ENCODE data around the gene GMDS.
"Not testable (repeated sequence)": the region's sequence is repeated elsewhere in the genome, so short reads cannot be mapped to it uniquely, and the experiment has no call there.

The GMDS gene

DNA sequence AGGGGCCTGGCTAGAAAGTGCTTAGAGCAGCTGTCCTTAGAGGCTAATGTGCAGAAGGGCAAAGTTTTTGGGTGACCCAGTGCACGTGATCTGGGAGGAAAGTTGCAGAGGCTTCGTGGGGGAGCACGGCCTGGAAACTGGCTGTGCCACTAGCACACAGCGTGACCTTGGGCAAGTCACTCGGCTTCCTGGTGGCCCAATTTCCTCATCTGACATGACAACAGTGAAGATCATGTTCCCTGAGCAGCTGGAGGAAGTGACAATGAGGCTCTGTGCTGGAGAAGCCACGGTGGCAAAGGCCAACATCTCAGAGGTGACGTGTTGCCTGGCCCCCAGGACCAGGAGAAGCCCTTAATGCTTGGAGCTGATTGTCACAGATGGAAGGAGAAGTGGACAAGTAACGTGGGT lies 536.2 kb downstream of the GMDS start:
- in situ Hi-C loops (cut with MboI; ENCODE audit: low pct_unique_long_range_greater_than_20kb, low sequenced_read_pairs): no loop called here
- peak; percentile 7 for DNase-seq

DNA sequence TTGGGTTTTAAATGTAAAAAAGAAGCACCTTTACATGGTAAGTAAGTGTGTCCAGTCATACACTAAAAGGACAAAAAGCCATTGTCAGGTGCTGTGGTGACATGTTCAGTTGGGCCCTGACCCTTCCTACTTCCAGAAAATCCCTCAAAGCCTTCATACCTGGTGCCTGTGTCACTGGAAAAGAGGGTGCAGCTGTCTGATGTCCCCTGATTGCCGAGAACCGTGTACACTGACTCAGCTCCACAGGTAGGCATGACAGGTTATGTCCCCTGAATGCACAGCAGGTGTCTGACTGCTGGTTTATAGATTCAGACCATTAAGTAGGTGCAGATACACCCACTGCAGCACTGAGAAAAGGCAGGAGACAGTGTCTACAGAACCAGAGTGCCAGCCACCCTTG lies 536.6 kb downstream of the GMDS start:
- no peak for DNase-seq
- in situ Hi-C loops (cut with MboI; ENCODE audit: low pct_unique_long_range_greater_than_20kb, low sequenced_read_pairs): no loop called here

DNA sequence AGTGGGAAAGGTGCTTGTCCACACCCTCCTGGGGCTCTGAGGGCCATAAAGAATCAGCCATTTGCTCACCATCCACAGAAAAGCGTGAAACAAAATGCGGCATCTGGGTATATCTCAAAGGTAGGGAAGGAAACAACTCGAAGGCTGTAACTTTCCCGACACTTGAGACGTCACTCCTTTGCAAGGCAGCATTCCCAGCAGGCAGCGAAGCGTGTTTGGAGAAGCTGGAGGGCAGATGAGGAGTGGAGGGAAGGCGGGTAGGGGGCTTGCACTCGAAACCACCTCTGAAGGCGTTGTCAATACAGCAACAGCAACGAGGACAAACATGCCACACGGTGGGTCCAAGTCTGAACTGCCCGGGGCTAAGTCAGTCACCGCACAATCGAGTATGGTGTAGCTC lies 537.3 kb downstream of the GMDS start:
- no peak for DNase-seq
- in situ Hi-C loops (cut with MboI; ENCODE audit: low pct_unique_long_range_greater_than_20kb, low sequenced_read_pairs): no loop called here

DNA sequence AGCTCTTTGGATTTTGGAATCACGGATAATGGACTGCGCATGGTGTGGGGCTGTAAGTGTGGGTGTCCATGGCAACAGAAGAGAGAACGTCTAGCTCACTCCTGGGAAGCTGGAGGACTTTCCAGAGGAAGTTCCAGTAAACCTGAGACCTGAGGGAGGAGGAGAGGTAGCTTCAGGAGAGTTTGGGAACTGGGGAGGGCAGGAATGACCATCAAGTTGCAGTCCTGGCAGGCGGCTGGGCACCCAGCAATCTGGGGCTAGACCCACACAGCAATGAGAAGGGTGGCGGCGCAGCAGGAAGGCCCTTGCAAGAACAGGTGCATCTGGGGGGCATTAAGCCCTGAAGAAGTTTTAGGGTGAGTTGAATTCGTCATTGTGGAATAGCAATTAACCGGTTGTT lies 539.8 kb downstream of the GMDS start:
- DNase-seq: no peak
- in situ Hi-C loops (cut with MboI; ENCODE audit: low pct_unique_long_range_greater_than_20kb, low sequenced_read_pairs): no loop called here

DNA sequence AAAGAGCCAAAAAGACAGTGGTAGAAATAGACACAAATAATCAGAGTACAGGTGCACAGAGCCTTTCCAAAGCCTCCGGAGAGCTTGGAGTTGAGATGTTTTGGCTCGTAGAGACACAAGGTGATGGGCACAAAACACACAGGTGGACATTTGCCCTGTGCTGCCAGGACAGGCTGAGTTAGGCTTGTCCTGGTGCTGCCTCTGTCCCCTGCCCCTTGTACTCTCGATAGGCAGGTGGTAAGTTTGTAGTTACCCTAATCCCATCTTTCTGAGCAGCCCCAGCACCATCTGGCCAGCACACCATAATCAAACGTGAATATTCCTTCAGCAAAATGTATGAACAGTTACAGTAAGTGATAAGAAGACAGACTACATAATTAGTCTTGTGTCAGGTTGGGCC lies 540.2 kb downstream of the GMDS start:
- in situ Hi-C loops (cut with MboI; ENCODE audit: low pct_unique_long_range_greater_than_20kb, low sequenced_read_pairs): no loop called here
- DNase-seq: no peak

DNA sequence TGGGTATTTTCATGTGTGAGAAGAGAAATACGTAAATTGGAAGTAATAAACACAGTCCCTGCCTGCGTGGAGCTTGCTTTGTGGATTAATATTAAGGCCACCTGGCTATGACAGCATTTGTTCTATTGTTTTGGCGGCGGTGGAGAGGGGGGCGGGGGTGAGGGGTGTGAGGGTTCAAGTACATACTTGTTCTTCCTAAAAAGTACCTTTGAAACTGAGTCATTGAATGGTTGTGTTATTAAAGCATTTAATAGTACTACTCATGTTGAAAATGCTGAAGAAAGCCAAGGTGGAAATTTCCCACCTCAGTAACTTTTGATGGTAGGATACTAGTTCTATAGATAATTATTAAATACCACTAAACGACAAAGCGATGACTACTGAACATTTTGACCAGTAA lies 540.7 kb downstream of the GMDS start:
- in situ Hi-C loops (cut with MboI; ENCODE audit: low pct_unique_long_range_greater_than_20kb, low sequenced_read_pairs): no loop called here
- no peak for DNase-seq

DNA sequence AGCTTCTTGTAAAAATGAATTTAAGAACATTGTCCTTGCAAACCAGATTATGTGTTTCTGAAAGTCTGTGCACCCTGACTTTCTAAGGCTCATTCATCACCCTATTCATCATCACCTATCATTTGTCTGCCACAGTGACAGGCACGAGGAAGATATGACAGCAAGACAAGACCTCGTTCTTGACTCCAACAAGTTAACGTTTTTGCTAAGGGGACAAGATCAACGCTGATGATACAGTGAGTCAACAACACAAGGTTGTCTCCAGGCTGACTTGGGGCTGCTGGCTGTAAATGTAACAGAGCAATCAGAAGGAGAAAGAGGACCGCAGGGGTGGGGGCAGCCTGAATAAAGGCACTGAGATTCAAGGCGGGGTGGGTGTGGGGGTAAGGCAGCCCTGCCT lies 541.5 kb downstream of the GMDS start:
- in situ Hi-C loops (cut with MboI; ENCODE audit: low pct_unique_long_range_greater_than_20kb, low sequenced_read_pairs): no loop called here
- no peak for DNase-seq

DNA sequence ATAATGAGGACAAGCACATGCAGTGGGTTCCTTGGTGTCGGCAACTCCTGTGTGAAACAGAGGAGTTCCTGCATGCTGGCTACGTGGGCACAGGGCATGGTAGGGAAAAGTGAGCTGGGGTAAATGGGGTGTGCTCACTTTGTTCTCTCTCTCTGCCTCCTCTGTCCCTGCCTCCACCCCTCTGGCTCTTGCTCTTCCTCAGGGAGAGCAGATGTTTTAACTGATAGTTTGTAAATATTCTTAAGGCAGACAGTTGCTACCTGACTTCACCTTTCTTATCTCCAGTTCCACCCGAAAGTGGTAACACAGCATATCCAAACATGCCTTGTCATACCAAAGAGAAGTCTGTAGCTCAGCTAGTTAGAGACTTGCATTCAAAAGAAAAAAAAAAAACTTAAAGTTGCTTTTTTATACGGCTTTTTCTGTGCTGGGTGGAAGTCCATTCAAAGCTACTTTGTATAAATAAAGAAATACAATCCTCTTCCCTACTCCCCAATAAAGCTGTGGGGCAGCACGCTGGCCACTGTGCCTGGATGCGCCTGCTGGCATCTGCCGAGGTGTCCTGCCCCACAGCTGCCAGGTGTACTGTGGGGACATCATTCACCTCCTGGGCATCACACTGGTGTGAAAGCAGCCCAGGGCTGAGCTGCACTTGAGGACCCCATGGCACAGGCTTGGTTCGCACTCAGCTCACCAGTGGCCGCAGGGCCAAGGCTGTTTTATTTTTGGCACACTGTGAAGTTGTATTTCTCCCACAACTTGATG lies 542.1 kb downstream of the GMDS start:
- in situ Hi-C loops (cut with MboI; ENCODE audit: low pct_unique_long_range_greater_than_20kb, low sequenced_read_pairs): no loop called here
- no peak for DNase-seq

DNA sequence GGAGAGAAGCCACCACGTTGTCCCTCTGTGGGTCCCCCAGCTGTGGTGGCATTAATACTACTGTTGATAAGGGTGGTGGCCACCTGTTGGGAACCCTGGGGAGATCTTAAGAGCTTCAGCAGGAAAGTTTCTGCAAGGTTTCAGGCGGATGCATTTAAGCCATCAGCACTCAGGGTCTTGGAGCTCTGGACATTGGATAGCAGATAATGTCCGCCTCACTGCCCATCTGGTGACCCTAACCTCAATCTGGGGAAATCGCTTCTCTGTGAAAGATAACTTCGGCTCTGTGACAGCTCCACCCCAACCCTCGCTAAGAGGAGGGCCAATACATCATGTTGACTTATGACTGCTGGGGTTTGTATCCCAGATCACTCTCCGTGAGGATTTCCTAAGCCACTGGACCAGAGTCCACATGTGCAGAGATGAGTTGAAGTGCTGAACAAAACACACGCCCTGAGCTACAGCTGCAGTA lies 542.8 kb downstream of the GMDS start:
- in situ Hi-C loops (cut with MboI; ENCODE audit: low pct_unique_long_range_greater_than_20kb, low sequenced_read_pairs): no loop called here

DNA sequence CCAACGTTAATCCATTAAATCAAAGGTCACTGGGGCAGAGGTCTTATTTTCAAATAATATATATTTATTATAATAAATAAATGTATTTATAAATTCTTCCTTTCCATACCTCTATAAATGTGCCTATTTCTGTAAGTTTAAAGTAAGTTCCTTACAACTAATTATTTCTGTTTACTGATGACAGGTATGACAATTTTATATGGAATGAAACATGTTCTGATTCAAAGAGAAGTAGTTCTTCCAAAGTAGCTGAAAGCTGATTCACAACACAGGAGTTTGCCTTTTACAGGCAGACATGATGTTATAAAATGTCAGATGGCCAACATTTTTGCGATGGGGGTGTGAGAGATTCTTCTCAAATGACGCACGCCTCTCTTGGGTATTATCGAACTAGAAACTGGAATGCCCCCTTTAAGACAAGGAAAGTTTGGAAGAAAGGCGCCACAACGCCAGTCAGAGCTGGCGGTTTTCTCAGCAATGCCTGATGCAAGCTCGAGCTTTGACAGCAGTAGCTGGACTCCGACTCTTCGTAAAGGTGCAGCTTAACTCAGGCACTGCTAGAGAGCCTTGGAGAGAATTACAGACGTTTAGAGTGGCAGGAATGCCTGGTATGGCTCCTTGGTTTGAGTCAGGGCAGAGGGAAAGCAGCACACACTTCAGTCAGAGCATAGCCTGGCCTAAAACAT lies 543.6 kb downstream of the GMDS start:
- in situ Hi-C loops (cut with MboI; ENCODE audit: low pct_unique_long_range_greater_than_20kb, low sequenced_read_pairs): no loop called here
- no peak for DNase-seq

More for the DNA sequence above, 542.8 kb downstream of the GMDS start:
- no peak for DNase-seq

DNA sequence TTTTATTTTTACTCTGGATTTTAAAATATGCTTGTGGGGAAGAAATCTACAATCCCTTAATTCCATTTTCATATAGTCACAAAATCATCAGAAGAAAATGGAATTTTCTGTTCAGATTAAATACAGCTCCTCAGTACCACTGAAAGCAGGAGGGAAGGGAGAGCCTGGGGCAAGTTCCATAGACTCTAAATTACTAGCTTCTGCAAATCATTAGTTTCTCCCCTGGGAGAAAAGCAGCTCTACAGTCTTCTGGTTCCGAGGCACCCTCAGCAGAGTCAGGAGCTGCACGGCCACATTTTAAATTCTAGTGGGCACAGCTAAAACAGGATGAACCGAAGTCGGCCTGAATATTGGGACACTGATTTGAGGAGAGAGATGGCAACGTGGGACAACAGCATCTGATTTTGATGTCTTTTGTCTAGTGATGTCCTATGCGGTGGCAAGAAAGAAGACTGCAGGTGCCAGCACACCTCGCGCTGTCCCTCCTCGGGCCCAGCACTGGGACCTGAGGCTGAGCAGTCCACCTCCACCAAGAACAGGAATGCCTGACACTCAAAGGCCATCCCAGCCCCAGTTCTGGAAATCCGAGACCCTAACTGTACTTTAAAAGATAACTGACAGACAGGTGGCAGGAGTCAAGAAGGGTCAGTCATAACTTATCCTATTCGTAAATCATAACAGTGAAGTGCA lies 545.0 kb downstream of the GMDS start:
- no peak for DNase-seq
- in situ Hi-C loops (cut with MboI; ENCODE audit: low pct_unique_long_range_greater_than_20kb, low sequenced_read_pairs): no loop called here

DNA sequence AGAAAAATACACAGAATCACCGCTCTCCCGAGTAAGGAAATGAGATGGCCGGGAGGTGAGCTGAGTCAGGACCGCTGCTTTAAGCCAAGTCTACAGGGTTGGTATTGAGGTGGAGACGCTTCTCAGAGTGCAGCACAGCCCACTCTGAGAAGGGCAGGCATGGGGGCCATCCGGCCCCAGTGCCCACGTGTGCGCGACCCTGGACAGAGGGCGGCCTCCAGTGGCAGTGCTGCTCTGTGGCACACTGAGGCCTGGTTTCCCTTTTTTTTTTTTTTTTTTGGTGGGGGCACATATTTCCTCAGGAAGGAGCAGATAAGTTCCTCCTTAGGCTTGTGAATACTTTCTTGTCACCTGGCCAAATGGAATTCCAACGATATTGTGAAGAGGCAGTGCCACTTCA lies 546.9 kb downstream of the GMDS start:
- in situ Hi-C loops (cut with MboI; ENCODE audit: low pct_unique_long_range_greater_than_20kb, low sequenced_read_pairs): no loop called here
- peak; percentile 18 for DNase-seq

DNA sequence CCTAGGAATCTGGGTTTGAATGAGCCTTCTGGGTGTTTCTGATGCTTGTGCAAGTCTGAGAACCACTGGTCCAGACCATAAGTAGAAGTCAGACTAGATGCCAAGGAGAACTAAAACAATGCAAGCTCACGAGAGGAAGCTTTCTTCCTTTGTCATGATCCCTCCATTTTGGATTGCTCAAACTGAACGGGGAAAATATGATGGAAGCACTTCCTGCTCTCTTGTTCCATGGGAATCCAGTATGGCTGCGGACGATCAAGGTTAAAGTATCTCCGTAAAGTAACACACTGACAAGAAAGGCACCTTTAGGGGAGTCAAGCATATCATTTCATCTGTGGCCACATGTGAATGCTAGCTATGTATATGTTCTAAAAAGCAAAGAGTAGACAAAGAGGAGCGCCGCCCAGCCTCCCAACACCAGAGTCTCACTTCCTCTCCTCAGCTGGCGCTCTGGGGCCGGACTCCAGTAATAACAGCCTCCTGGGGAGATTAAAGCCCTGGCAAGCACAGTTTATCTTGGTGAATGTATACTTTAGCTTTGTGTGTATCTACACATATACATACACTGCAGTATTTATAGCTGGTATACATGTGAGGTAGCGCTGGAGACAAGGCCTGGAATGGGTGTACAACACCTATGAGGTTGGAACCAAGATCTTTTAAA lies 547.6 kb downstream of the GMDS start:
- in situ Hi-C loops (cut with MboI; ENCODE audit: low pct_unique_long_range_greater_than_20kb, low sequenced_read_pairs): no loop called here
- no peak for DNase-seq

DNA sequence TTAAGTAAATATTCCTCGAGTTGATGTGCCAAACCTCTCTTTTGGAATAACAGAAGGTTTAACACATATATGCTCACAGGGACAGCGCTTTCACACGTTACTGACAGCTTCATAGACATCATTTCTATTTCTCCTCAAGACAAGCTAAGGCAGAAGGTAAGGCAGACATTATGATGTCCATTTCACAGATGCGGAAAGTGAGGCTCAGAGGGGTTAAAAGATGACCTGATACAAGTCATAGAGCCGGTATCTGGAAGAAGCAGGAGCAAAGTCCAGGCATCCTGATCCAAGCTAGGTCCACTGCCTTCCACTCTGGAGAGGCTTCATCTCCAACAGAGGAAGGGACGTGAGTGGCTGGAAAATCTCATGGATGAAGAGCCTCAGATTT lies 548.9 kb downstream of the GMDS start:
- no peak for DNase-seq
- in situ Hi-C loops (cut with MboI; ENCODE audit: low pct_unique_long_range_greater_than_20kb, low sequenced_read_pairs): no loop called here

DNA sequence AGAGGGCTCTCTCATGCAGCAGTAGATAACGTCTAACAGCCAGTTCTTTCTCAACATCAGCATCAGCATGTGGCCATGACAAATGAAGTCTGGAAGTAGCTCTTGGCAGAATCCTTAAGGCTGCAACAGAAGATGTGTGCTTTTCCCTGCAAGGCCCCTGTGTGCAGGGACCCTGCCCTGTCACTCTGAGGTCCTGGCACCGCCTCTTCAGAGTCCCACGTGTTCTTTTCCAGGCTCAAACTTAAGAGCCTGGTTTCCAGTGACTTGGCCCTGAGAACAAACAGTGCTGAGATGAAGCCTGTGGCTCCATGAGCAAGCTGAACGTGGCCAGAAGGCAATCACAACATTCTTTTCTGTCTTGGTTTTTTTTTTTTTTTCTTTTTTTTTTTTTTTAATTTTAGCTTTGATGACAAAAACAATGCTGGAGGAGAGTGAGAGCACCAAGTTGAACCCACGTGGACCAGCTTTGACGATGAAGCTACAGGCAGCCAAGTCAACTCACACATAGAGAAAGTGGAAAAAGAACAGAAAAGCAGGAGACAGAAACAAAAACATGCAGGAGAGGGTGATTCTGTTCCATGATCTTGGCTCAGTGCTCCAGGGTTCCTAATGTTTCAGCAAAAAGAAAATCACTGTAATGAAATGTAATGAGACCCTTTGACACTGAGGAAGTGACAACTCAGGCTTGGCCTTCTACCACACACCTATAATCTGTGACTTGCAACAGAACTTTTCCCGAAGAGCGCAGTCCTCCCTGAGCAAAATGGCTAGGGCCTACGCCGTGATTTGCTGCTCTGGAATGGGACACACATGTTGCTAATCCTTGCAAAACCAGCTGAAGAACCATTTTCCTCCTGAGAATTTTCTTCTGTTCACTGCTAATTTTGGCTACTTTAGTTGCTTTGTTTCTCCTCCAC lies 549.6 kb downstream of the GMDS start:
- DNase-seq: no peak
- in situ Hi-C loops (cut with MboI; ENCODE audit: low pct_unique_long_range_greater_than_20kb, low sequenced_read_pairs): no loop called here

DNA sequence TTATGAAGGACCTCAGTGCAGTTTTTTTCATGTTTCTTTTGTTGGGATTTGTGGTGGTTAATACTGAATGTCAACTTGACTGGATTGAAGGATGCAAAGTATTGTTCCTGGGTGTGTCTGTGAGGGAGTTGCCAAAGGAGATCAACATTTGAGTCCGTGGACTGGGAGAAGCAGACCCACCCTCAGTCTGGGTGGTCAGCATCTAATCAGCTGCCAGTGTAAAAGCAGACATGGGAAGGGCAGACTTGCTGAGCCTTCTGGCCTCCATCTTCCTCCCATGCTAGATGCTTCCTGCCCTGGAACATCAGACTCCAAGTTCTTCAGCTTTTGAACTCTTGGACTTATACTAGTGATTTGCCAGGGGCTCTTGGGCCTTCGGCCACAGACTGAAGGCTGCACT lies 553.6 kb downstream of the GMDS start:
- DNase-seq; in situ Hi-C loops (cut with MboI; ENCODE audit: low pct_unique_long_range_greater_than_20kb, low sequenced_read_pairs): not testable (repeated sequence)

DNA sequence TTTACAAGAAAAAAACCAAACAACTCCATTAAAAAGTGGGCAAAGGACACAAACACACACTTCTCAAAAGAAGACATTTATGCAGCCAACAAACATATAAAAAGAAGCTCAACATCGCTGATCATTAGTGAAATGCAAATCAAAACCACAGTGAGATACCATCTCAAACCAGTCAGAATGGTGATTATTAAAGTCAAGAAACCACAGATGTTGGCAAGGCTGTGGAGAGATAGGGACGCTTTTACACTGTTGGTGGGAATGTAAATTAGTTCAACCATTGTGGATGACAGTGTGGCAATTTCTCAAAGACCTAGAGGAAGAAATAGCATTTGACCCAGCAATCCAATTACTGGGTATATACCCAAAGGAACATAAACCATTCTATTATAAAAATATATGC lies 554.7 kb downstream of the GMDS start:
- DNase-seq; in situ Hi-C loops (cut with MboI; ENCODE audit: low pct_unique_long_range_greater_than_20kb, low sequenced_read_pairs): not testable (repeated sequence)

DNA sequence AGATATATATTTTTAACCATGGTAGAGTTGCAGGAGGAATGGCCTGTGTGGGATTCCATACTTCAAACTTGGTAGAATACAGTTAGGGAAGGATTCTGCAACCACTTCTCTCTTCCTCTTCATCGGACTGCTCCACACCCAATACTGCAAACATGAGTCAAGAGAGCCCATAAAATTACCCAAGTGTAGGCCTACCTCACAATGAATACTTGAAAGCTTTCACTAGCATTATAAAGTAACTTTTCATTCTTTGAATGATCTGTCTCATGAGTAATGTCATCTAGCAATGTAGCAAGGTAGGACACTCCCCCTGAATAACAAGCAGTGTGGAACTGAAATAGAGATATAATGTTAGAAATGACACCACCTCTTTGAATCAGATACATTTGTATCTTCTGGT lies 556.3 kb downstream of the GMDS start:
- no peak for DNase-seq
- in situ Hi-C loops (cut with MboI; ENCODE audit: low pct_unique_long_range_greater_than_20kb, low sequenced_read_pairs): no loop called here

DNA sequence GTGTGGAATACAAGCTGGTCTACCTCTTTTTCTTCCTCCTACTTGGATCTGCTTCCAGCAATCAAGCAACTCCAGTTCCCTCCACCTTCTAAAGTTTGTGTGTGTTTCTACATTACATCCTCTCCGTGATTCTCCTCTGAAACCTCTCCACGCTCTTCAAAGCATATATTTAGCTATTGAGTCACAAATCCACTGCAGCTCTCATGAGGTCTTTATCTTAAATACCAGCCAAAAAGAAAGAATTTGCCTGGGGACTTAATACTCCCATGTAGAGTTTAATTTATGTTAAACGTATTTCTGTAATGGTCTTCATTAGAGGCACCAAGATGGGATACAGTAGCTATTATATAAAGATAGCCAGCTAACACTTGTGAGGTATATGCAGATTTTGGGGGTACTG lies 557.0 kb downstream of the GMDS start:
- in situ Hi-C loops (cut with MboI; ENCODE audit: low pct_unique_long_range_greater_than_20kb, low sequenced_read_pairs): no loop called here
- no peak for DNase-seq
